HG03571 (cell line): ENCODE data around the gene EXOSC1.
"Not testable (repeated sequence)": the region's sequence is repeated elsewhere in the genome, so short reads cannot be mapped to it uniquely, and the experiment has no call there.

Experiments
- ATAC-seq: cut with Tn5 transposase; IDR thresholded peaks from one replicate; pipeline ENCODE4 v1.9.1; 2021; ENCODE audit not compliant: unreplicated experiment

EXOSC1 gene

DNA sequence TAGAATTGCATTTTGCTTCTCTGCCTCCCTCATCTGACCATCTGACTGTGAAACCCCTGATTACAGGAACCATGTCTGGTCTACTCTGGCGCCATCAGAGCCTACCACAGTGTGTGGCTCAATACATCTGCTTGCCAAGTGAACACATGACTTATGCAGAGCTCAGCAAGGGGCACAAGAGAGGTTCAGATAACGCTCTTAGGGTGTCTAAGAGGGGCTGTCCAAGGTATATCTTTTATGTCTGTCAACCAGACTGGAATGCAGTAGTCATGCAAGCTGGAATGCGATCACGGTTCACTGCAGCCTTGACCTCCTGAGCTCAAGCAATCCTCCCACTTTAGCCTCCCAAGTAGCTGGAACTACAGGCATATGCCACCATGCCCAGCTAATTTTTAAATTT, 34.4 kb downstream of the EXOSC1 start:
- no peak for ATAC-seq

GRCh38 chr10:97408496-97408992, 37.3 kb downstream of the EXOSC1 start:
- ATAC-seq: no peak

DNA sequence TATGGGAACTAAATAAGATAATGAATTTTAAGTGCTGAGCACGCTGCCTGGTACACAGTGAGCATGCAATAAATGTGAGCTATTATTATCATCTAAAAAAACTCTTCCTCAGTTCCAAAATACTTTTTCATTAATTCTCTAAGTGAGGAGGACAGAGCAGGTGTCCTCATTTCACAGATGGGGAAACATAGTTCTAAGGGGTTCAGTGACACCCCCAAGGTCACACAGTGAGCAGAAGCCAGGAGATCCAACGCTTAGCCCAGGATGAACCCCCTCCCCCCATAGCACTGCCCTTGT, 37.9 kb downstream of the EXOSC1 start:
- ATAC-seq: no peak

- peak; percentile 75 for ATAC-seq
Observed at GRCh38 chr10:97407211-97407951, 38.4 kb downstream of the EXOSC1 start.

DNA sequence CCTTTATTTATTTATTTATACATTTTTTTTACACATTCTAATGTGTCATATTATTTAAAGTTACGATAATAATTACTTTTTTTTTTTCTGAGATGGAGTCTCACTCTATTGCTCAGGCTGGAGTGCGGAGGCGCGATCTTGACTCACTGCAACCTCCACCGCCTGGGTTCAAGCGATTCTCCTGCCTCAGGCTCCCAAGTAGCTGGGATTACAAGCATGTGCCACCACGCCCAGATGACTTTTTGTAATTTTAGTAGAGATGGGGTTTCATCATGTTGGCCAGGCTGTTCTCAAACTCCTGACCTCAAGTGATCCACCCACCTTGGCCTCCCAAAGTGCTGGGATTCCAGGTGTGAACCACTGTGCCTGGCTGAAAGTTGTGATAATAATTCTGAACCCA, 39.3 kb downstream of the EXOSC1 start:
- ATAC-seq: not testable (repeated sequence)

GRCh38 chr10:97406064-97406463, 39.7 kb downstream of the EXOSC1 start:
- no peak for ATAC-seq

- no peak for ATAC-seq
Observed at GRCh38 chr10:97404044-97404443, 41.8 kb downstream of the EXOSC1 start.

- ATAC-seq: no peak
Observed at GRCh38 chr10:97401455-97401919, 44.3 kb downstream of the EXOSC1 start.

DNA sequence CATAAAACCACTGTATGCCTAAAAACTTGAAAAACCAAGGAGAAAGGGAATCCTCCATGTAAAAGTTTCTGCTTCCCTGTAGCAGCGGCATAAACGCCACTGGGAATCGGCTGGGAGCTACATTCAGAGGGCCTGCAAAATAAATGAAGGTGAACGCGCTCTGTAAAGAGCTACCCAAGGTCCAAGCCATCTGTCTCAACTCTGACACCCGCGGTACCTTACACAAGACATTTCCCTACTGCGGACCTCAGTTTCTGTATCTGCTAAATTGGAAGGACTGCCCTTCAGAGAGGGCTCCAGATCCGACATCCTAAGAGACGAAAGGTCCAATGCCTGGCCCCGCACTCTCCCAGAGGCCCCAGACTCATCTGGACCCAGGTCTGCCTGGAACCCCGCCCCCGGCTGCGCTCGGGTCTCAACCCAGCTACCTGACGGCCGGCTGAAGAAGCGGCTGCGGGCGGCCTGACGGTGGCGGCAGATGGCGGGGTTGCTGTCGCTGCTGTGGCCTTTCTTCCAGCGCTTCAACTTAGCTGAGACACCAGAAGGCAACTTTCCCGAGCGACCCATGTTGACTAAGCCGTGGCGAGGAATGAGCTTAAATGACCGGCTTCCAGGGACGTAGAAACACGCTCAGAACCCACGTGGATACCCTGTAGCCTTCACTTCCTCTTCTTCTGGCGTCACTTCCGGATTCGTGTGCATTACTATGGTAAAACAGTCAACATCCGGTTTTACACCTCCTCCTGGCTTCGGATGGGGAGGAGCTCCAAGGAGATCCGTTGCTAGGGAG, 44.9 kb downstream of the EXOSC1 start, which contains the start of gene RRP12:
Gene RRP12, minus strand, starts transcription at position 676 of the 790 bp plus-strand sequence. Its CDS starts 109 bp downstream, at position 567.
- ATAC-seq: peak; percentile 89

- no peak for ATAC-seq
Observed at GRCh38 chr10:97399843-97400545, 45.8 kb downstream of the EXOSC1 start.

DNA sequence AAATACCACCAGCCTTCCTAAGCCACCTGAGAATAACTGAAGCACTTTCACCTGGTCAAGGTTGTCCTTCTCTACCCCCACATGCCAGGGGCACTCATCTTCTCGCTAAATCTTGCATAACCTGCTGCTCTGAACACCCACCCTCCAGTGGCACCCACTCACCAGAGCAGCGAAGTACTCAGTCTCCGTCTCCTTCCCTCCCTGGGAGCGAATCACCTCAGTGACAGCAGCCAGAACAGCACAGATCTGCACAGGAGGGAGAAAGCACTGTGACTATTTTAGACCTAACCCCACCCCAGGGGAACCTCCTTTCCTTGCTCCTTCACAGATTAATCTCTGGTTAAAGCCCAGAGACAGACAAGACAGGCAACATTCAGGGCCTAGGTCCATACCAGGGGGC, 49.8 kb downstream of the EXOSC1 start:
- no peak for ATAC-seq

DNA sequence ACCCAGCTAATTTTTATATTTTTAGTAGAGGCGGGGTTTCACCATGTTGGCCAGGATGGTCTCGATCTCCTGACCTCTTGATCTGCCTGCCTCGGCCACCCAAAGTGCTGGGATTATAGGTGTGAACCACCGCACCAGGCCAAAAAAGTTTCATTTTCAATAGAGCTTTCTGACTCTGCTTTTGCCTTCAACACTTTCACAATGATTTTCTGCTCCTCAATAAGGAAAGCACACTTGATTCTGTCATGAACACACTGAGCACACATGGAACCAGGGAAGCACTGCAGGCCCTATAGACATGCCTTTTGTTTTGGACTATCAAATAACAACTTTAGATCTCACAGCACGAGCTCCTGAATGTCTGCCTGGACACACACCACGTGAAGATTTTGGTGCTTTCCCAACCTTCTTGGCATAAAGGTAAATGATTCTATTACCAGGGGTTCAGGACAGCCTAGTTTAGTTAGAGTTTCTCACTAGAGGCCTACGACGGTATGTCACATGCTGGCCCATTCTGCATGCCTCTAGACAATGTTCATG, 52.7 kb downstream of the EXOSC1 start:
- no peak for ATAC-seq

DNA sequence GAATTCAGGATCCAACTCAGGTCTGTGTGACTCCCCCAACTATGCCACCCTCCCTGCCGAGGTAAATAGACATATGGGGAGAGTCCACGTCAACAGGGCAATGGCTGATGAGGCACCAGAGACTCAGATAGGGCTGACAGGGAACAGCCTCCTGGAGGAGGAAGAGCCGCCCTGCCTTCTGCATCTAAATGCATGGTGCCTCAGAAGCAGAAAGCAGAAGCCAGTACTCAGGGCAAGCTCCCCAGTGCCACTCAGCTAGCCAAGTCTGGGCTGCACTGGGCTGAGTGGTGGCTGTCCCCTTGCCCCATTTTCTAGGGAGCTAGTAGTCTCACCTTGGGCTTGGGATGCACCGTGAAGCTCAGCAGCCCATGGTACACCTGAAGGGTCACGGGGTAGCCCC, 55.7 kb downstream of the EXOSC1 start:
- no peak for ATAC-seq

GRCh38 chr10:97388152-97388551, 57.7 kb downstream of the EXOSC1 start:
- no peak for ATAC-seq
